Measurements from ENCODE around the gene ZNF423.

Gene ZNF423

GRCh38 chr16:49454426-49455180 lies 401.3 kb downstream of the ZNF423 start:
- no peak for TF ChIP-seq CTCF (IDR thresholded peaks at IDR 0.05; ENCODE audit: low read depth, low read length)
- no peak for DNase-seq (ENCODE audit: extremely low read depth, low read depth)

- DNase-seq (ENCODE audit: extremely low read depth, low read depth), result no peak
- no peak for TF ChIP-seq CTCF (IDR thresholded peaks at IDR 0.05; ENCODE audit: low read depth, low read length)
Observed at GRCh38 chr16:49453983-49454382, 401.9 kb downstream of the ZNF423 start.

- TF ChIP-seq CTCF (IDR thresholded peaks at IDR 0.05; ENCODE audit: low read depth, low read length), result no peak
Observed at GRCh38 chr16:49453021-49453420, 402.9 kb downstream of the ZNF423 start.

GRCh38 chr16:49452578-49452977 lies 403.3 kb downstream of the ZNF423 start:
- no peak for TF ChIP-seq CTCF (IDR thresholded peaks at IDR 0.05; ENCODE audit: low read depth, low read length)
- DNase-seq (ENCODE audit: extremely low read depth, low read depth), result no peak

More at GRCh38 chr16:49453021-49453420, 402.9 kb downstream of the ZNF423 start:
- DNase-seq (ENCODE audit: extremely low read depth, low read depth), result no peak

- TF ChIP-seq CTCF (IDR thresholded peaks at IDR 0.05; ENCODE audit: low read depth, low read length), result no peak
- DNase-seq (ENCODE audit: extremely low read depth, low read depth), result no peak
Observed at GRCh38 chr16:49452108-49452507, 403.8 kb downstream of the ZNF423 start.

GRCh38 chr16:49446805-49447204 lies 409.1 kb downstream of the ZNF423 start:
- no peak for TF ChIP-seq CTCF (IDR thresholded peaks at IDR 0.05; ENCODE audit: low read depth, low read length)

GRCh38 chr16:49443576-49443975 lies 412.3 kb downstream of the ZNF423 start:
- TF ChIP-seq CTCF (IDR thresholded peaks at IDR 0.05; ENCODE audit: low read depth, low read length), result no peak
- no peak for DNase-seq (ENCODE audit: extremely low read depth, low read depth)

More at GRCh38 chr16:49446805-49447204, 409.1 kb downstream of the ZNF423 start:
- DNase-seq (ENCODE audit: extremely low read depth, low read depth), result no peak

Measured in AG09319 (cell line).